B cell (primary cell): ENCODE results near the gene BCAR1.

Experiments
- CTCF ChIP-seq: fragments of 200-600 bp; IDR thresholded peaks from one replicate; pipeline ENCODE4 v1.8.0; 2022; ENCODE audit warnings: antibody characterized with exemption, mild to moderate bottlenecking
- EZH2 ChIP-seq: IDR thresholded peaks from 2 replicates; pipeline ENCODE4 v1.6.1; 2012; ENCODE audit warnings: borderline replicate concordance, low read depth, mild to moderate bottlenecking, moderate library complexity, low read length; ENCODE audit not compliant: insufficient read depth, poor library complexity, severe bottlenecking

DNA sequence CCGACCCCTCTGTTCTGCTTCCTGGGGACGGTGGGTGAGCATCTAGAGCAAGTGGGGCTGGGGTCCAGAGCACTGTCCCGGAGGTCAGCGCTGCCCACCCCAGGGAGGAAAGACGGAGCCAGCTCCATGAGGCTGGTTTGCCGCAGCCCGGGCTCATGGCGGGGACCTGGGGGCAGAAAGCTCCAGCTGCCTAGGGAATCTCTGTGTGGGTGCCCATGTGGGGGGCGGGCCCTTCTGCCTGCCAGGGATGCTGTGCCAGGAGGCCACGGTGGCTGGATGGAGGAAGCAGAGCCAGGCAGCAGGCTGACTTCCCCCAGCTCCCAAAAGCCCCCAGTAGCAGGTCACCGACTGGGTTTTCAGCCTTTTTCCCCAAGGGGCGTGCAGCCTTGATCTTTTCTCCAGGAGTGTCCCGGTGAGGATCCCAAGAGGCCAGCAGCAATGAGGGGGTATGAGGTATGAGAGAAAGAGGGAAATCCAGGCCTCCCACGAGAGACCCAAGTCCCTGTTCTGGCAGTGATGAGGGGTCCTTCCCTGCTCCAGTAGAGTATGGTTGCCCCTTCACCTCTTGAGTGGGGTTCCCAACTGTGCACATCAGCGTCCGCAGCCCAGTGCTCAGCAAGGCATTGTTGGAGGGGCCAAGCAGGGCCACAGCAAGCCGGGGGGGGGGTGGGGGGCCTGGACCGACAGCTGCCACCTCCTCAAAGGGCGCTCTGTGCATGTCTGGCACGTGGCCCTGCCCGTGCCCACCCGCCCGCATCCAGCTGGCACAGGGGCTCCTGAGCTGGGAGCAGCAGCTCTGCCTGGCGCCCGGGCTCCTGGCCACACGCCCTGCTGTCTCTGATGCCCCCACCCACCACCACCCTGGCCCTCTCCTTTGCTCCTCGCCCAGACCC is 15.6 kb upstream of the BCAR1 start:
- TF ChIP-seq CTCF (no peak), EZH2 (no peak)
